Limb (tissue), 2 donors: ENCODE results near the gene YWHAH.

ENCODE experiments used
- DNase-seq, 2 donors: peaks; one replicate each; pipeline ENCODE4 v3.0.0-alpha.2; 2016; ENCODE audit errors: extremely low spot score in 2 of 2

Gene YWHAH

DNA sequence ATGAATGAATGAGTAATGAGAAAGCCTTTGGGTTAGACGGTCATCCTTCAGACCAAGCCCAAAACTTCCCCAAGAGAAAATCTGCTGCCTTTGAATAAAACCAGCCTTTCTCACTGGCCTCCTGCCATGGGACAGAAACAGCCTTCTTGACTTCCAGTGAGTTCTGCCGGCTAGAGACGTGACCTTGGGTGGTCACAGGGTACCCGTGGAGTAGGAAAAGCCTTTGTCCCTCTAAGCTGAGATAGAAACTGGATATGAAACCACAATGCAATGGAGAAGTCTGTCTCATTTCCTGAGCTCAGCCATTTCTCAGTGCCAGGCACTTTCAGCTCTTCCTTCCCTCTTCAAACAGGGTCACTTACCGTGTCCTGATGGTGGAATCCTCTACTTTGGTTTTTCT lies 21.2 kb upstream of the YWHAH start:
- DNase-seq: no peak

DNA sequence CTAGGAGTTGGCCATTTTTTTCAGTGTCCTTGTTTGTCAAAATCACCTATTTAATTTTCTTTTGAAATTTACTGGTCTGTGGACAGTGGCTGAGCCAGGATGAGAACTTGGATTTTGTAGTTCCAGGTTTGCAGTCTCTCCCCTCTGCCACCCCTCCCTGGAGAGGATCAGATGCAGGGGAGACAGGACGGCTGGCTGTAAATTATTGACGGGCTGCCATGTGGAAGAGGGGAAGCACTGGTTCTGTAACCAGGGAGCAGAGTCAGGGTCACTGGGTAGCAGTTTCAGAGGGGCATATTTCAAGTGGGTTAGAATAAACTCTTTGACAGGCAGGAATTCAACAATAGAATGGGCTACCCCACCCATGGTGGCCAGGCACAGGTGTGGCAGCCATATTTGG lies 20.6 kb upstream of the YWHAH start:
- no peak for DNase-seq

DNA sequence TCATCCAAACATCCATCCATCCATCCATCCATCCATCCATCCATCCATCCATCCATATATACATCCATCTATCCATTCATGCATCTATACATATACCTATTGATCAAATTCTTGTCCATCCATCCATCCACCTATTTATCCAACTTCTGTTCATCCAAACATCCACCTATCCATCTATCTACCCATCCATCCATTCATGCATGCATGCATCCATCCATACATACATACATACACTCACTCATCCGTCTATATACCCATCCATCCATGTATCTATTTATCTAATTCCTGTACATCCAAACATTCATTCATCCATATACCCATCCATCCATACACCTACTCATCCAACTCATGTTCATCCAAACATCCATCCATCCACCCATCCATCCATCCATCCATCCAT lies 19.3 kb upstream of the YWHAH start:
- DNase-seq: no peak

DNA sequence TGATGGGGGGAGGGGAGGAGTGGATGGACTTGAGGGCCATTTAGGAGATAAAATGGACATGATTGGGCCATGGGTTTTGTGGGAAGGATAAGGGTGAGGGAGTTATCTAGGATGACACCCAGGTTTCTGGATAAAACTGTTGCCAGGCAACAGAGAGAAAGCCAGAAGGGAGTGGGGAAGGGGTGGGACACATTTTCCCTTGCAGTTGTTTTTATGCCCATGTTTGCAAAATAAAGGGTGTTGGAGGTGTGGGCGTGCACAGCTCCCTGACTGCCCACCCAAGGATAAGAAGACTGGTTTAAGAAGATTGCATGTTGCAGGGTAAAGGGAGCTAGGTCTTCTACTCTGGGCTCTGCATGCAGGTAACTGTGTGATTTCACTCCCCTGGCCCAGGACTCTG lies 18.3 kb upstream of the YWHAH start:
- no peak for DNase-seq

DNA sequence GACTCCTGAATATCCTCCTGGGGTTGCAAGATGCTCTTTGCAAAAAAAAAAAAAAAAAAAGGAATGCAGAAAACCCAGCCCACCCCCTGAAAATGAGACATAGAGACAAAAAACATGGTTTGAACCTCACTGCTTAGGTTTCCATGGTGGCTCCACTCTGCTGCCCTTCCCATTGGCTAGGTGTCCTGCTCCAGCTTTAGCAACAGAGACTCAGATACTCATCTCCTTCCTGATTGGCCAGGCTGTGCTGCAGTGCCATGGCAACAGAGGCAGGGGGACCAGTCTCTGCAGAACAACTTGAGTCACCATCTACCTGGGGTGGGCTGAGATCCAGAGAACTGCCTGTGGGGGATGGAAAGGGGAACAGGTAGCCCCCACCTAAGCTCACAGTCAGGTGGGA lies 17.4 kb upstream of the YWHAH start:
- peak in 1 of 2 donors; percentile 50 for DNase-seq

DNA sequence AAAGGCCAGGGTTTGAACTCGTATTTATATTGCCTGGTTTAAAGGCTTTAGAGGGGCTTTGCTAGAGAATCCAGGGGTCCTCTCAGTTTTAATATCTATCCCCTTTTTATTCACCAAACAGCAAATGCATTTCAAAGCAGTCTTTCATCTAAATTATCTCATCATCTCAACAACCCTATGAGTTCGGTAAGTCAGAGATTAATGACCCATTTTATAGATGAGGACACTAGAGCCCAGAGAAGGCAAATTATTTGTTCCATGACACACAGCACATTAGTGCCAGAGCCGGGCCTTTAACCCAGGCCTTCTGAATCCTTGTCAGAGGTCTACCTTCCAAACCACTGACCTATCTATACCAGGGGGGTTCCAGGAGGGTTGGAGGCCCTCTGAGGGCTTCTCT lies 16.8 kb upstream of the YWHAH start:
- DNase-seq: no peak

DNA sequence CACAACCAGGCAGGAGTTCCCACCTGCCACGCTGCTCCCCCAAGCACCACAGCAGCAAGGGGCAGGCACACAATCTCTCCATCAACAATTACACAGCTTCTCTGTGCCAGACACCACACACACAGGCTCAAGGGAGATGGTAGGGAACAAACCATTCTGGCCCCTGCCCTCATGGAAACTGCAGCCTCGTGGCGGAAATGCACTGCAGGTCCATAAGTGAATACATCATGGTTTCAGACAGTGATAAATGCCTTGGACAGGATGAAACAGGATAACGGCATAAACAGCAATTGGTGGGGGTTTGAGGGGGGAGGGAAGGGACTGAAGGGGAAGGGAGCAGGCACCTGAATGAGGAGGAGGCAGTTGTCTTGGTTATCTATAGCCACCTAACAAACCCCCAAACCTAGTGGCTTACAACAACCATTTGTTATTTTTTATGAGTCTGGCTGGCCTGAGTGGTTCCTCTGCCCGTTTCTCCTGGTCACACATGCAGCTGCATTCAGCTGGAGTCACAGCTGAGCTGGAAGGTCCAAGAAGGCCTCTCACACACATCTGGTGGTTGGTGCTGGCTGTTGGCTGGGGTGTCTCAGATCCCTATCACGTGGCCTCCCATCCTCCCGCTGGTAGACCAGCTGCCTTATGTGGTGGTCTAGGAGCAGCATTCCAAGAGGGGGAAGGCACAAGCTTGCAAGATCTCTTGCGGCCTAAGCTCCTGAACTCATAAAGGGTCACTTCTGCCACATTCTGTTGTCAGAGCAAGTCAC lies 15.0 kb upstream of the YWHAH start:
- DNase-seq: peak; percentile 60 to 63

DNA sequence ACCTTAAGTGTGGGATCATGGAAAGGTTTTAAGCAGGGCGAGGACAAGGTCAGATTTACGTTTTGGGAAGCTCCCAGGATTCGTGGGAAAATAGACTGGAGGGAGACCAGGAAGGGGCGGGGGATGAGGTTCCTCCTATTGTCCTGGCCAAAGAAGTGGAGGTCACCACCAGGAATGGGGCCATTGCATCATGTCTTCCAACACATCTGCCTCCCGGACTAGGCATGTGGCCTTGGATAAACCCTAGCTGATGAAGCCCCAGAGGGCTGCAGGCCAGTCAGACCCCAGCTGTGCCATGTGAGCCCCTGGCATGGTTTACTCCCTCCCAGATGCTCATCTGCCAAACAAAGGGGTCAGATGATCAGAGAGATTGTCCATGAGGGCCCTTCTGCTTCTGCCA lies 11.5 kb upstream of the YWHAH start:
- DNase-seq: no peak

DNA sequence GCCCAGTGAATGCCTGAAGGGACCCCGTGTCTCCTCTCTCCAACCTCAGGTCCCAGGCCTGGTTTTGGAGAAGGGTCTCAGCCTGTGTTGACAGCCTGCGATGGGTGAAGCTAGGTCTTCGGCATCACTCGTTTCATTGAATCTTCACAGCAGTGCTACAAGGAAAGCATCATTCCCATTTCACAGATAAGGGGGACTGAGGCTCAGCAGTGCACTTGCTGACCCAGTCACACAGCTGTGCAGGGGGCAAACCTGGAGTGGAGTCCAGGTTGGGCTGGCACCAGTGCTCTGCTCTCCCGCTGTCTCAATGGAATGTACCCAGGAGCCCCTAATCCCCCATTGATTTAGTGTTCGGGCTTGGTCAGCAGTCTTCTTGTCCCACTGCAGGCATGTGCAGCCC lies 10.9 kb upstream of the YWHAH start:
- DNase-seq: no peak

DNA sequence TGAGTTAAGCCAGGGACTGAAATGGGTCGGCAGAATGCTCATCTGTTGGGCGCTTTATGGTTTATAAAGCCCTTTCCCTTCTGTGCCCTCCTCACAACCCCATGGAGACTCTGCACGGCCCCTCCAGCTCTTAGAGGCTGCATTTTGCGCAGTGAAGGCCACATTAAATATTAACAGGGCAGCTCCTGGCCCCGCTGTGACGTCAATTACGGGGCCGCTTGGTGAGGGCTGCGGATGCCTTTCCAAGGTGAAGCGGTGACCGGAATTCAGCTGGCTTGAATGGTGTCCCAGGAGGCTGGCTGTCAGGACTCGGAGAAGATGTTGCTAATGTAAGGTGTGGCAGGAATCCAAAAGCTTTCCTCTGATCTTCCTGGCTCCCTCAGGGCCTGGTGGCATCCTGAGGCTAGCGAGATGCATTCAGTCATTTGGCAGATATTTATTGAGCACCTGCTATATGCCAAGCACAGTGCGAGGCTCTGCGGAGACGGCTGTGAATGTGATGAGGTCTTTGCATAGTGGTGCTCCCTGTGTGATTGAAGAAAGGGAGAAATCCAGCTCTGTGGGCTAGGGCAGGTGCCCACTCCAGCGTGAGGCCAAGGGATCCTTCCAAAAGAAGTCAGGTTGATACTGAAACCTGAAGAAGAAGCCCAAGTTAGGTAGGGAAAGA lies 10.4 kb upstream of the YWHAH start:
- no peak for DNase-seq

DNA sequence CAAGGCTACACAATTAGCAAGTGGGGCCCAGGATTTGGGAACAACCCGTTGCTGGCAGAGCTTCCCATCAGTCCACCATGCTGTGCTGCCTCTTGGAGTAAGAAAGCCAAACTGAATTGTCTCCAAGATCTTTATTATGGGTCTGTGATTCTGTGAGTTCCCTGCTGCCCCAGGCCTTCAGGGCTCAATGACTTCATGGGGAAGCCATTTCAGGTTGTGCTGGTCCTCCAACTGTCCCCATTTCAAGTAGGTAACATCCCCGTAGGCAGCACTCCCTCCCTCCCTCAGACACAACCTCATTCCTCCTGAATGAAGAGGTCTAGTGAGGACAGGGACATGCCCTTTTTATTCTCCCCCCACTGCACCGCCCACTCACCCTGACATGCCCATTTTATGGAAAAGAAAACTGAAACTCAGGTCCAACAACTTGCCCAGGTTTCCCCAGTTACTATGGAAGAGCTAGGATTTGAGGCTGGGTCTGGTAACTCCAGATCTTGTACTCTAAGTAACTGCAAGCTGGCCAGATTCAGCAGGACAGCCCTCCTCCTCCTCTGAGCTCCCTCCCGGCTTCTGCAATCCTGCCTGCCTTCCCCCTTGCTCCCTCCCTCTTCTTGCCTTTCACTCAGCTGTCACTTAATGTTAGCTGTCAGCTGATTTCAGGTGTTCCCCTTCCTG lies 8.2 kb upstream of the YWHAH start:
- no peak for DNase-seq

DNA sequence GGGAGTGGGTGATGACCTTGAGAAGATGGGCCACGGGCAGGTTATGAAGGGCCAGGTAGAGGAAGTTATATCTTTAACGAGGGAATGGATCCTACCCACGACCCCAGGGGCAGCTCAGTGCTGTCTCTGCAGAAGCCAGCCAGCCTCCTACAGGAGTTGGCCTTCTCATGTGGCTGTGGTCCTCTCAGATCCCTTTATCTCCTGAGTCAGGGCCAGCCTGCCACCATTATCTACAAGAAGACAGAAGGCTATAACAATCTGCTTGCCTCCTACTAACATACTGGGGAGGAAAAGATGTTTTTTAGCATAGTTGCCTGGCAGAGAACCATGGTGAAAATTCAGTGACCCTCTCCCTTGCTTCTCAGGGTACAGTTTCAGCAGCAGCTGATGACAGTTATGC lies 7.0 kb upstream of the YWHAH start:
- DNase-seq: no peak

DNA sequence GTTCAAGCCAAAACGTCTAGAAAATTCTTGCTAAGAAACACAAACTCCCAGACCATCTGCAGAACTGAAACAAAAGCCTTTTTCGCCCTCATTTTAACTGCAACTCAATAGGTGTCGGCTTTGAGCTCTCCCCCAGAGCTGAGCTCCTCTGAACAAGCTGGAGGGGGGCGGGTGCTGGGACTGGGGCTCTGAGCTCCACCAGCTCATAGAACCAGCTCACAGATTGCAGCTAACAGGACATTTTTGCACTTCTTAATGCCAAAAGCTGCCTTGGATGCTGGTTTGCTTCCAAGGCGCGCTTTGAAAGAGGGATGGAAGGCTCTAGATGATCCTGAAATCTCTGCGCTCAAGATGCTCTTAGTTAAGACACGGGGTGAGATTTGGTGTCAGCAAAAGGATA lies 6.0 kb upstream of the YWHAH start:
- no peak for DNase-seq

DNA sequence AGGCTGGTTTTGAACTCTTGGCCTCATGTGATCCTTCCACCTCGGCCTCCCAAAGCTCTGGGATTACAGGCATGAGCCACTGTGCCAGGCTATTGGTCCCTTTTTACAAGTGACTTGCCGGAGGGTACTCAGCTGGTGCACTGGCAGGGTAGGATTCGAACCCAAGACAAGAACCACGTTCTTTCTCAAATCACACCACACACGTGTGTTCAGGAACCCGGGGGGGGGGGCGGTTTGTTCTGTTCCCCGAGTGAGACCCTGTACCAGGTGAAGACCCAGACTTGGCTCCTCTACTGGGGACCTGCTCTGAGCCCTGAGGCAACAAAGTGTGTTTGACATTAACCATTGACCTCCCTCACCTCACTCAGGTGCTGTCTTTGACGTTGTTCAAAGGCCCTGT lies 3.8 kb upstream of the YWHAH start:
- no peak for DNase-seq

DNA sequence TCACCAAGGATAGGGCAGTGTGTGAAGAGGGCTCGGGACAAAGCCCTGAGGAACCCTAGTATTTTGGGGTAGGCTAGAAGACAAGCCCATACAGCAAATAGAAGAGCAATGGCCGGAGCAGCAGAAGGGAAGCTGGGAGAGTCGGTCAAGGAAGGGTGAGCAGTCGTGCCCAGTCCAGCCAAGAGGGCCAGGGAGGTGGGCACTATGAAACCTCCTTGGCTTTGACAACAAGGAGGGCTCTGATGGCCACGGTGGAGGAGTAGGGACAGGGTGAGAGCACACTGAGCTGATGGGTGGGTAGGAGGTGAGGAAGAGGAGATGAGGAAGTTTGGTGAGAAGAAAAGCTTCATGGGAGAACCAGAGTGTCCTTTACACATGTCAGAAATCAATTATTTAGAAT lies 2.2 kb upstream of the YWHAH start:
- DNase-seq: no peak

DNA sequence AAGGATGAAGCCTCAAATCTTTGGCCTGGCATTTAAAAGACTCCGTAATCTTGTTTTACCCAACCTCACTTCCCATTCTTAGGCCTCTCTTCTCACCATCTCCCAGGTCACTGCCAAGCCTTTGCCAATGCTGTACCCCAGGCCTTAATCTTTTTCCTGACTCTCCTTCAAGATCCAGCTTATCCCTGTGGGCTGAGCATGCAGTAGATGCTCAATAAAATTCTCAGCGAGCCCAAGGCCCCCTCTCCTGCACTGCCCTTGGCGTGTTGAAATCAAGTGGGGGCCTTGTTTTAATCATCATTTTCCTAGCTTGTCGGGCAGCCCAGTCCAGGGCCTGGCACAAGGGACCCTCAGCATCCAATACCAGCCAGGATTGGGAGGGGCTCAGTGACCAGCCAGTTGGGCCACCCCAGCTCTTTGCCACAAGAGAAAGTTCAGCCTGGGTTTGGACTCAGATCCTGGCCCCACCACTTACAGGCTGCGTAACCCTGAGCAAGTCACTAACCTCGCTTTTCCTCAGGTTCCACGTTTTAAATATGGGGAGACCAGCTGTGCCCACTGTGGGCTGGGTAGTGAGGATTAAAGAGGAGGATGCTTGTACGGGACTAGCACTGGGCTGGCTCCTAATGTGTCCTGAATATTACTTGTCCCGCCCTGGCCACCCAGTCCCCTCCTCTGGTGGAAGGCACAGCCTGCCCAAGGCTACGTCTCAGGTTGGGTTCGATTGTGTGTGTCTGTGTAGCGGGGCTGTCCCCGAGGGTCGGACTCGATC lies 943 bp upstream of the YWHAH start:
- peak in 1 of 2 donors; percentile 50 for DNase-seq

DNA sequence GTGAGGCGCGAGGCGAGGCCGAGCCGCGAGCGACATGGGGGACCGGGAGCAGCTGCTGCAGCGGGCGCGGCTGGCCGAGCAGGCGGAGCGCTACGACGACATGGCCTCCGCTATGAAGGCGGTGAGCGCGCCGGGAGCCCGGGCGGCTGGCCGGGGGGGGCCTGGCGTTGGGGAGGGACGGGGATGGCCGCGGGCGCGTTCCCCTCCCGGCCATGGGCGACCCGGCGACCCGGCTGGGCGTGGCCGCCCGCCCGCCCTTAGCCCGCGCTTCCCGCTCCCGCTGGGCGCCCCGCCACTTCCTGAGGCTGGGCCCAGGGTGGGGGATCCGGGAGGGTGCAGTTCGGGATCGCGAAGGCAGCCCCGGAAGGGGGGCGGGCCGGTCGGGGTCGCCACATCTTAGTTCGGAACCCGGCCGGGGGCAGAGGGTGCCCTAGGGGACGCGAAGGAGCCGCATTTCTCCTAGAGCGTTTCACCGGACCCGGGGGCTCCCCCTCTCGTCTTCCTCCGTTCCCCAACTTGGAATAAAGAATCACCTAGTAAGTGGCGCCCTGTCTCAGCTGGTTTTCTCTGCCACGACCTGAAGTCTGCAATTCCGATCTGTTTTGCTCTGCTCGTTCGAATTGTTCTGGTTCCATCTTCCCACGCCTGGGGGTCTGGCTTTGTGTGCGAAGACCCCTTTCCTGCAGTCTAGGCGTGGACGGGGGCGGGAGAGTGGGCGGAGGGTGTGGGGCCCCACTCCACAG lies 536 bp downstream of the YWHAH start:
- peak; percentile 35 to 82 for DNase-seq

DNA sequence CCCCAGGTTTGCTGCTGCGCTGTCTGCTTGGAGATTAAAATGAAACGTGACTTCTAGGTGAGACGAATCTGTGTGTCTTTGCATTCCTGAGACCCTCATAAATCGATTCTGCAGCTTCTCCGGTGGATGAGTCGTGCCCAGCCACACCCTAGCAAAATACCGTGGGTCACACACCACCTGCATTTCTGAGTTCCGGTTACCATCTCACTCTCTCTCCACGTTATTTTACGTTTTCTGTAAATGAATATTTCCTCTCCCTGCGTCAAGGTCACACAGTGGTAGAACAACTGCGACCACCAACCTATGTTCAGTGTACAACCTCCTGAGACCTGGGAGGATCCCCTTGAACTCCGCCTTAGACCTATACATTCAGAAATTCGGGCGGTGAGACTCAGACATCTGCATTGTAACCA lies 1.1 kb downstream of the YWHAH start:
- DNase-seq: no peak

DNA sequence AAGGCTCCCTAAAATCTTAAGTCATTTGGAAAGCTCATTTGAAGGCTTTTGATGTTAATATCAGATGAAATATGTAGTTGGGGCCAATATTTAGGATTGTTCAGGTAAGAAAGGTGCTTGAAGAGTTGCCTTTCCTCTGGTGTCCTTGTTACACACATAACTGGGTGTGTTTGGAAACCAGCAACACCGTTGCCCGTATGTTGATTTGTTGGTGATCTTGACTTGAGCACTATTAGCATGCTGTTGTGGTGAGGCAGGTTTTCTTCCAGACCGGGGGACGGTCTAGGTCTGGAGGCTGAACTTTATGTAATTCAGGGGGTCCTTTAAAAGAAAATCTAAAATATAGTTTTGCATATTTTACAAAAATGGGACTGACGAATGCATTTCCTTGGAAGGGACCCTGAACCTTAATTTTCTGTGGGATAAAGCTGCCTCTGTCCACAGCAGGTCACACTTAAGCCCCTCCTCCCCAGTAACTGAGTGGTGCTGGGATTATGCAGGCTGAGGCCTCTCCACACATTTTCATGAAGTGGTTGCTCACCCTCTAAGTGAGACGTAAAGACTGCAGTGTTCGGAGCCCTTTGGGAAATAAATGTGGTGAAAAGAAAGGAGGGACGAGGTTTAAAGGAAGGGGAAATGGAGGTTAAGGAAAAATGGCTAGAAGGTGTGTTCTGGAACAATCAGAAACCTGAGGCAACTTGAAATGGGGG lies 1.8 kb downstream of the YWHAH start:
- no peak for DNase-seq

DNA sequence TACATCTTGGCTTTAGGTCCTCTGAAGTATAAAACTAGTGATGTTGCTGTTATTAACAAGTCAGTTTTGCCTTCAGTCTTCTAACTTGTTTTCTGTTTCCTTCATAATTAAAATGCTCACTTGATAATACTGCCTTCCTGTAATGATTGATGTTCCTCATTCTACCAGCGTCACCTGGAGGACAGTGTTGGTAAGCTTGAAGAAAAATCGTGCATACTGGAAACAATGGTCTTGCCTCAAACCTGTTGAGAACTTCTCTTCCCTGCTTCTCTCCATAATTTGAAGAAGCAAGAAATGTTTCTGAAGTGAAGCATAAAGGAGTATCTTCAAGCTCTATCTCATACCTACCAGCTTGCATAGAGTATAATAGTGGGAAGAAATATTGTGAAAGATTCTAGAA lies 3.0 kb downstream of the YWHAH start:
- DNase-seq: no peak

DNA sequence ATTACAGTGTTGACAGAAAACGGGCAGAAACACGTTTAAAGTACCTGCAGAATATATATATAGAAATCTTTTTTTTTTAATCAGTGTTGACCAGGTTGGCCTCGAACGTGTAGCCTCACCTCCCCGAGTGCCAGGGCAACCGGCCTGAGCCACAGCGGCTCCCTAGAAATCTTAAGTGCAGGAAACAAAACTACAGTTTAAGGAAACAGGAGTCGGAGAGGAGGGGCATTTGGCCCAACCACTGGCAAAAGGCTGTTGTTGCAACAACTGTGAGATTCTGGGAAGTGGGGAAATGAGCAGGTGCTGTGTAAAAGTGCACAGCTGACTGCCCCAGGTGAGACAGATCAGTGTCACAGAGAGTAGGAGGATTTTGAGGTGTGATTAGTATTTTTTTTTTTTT lies 3.7 kb downstream of the YWHAH start:
- no peak for DNase-seq
